GM18868 (cell line): ENCODE results near the gene PDE4B.
A peak's percentile ranks its signal among the peaks of the same experiment; 100 is the strongest.

Experiments
- ATAC-seq: cut with Tn5 transposase; IDR thresholded peaks from one replicate; pipeline ENCODE4 v1.9.1; 2021; ENCODE audit warnings: mild to moderate bottlenecking, moderate library complexity; ENCODE audit not compliant: unreplicated experiment

Gene PDE4B

DNA sequence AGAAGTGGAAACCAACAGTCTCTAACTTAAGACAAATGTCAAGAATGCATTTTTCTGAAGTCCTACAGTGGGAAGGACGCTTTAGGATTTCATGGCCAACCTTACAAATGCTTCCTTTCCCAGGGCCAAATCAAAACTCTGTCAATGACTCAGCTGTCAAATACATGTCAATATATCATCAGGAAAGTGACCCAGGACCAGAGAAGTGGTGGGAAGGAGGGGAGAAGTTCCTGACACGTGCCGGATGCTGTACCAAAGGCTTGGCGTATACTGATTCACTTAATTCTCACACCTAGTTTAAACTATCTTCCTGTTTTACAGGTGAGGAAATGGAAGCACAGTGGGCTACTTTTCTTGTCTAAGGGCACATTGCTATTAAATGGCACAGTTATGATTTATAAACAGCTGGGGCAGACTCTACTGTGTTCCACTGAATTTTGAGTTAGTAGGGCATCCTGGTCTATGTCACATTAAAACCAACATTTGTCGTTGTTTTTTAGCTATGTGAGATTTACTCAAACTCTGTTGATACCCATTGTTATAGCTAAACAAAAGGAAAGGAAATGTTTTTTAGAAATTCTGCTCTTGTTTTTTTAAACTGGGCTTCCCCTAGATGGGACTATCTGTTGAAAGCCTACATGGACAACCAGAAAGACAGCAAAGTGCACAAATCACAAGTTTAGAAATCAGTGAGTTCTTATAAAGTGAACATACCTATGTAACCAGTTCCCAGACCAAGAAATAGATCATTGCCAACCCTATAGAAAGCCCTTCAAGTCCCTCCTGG lies 533.1 kb downstream of the PDE4B start:
- ATAC-seq: no peak

DNA sequence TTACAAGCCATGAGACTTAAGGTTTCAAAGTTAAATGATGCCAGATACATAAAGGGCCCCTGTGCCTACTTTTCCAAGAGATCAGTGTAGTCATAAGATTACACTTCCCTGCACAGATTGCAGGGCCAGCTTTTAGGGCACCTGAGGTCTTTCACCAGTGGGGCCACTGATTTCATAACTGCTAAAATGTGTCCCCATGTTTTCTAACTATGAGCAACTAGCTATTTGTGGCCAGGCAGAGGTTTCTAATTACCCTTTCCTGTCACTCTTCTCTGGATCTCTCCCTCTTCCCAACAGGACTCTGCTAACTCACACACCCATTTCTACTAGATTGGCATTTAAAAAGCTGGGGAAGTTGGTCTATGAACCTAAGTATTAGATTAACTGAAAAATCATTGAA lies 534.2 kb downstream of the PDE4B start:
- ATAC-seq: no peak

DNA sequence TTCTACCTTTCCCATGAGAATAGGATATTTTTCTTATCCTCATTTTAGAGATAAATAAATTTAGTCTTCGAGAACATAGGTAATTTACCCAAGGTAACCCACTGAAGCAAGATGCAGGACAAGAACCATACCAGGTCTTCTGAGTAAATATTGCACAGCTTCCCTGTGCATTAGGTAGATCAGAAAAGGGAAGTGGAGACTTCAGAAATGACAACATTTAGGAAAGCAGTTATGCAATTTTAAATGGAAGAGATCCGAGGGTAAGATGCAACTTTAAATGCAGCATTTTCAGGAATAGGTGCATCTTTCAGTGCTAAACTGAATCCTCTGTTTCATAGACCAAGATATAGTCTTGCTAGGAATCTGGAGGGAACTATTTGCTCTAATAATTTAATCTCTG lies 534.9 kb downstream of the PDE4B start:
- ATAC-seq: peak; percentile 60

DNA sequence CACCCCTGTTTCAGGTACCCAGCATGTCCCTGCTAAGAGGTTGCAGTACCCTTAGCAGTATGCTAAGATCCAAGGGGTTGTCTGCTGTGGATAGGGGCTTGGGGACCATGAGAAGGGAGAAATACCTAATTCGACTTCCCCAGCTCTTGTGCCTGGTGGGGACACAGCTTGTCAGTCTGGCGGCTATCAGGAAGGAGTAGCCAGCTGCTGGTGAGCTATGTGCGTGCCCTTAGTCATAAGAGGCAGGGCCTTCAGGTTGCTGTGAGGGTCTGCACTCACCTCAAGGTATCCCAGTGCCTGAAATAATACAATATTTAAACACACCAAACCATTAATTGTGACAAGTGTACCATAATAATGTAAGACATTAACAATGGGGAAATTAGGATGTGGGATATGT lies 536.2 kb downstream of the PDE4B start:
- ATAC-seq: no peak

DNA sequence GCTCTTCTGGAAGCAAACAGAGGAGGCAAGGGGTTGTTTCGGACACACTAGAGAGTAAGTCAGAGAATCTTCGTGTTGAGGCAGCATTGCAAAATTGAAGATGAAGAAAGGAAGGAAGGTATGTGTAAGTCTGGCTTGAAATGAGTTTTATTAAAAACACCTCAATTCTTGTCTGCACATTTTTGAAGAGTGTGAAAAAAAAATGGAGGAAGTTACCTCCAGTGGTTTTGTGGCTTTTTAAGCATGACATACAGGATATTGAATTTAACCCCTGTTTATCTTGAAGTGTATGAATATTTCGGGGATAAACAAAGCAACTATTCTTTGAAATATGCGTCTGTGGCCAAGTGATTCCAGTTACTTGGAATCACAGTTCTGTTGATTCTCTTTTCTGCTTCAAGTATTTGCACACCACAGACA lies 538.0 kb downstream of the PDE4B start:
- ATAC-seq: no peak

DNA sequence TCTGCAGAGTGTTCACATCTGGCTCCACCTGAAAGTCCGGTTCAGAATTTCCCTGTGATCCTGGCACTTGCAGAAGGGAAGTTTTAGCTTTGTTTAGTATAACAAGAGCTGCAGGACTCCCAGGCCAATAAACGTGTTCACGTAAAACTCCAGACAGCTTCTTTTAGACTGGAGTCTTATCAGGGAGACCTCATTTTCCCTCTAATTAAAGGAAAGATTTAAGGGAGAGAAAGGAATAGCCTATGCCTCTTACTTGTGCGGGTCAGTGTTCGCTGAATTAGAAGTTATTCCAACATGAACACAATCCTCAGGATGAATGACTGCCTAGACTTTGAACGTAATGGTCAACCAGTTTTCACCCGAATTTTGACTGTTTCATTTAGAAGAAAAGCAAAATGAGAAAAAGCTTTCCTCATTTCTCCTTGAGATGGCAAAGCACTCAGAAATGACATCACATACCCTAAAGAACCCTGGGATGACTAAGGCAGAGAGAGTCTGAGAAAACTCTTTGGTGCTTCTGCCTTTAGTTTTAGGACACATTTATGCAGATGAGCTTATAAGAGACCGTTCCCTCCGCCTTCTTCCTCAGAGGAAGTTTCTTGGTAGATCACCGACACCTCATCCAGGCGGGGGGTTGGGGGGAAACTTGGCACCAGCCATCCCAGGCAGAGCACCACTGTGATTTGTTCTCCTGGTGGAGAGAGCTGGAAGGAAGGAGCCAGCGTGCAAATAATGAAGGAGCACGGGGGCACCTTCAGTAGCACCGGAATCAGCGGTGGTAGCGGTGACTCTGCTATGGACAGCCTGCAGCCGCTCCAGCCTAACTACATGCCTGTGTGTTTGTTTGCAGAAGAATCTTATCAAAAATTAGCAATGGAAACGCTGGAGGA lies 539.2 kb downstream of the PDE4B start:
- ATAC-seq: no peak

DNA sequence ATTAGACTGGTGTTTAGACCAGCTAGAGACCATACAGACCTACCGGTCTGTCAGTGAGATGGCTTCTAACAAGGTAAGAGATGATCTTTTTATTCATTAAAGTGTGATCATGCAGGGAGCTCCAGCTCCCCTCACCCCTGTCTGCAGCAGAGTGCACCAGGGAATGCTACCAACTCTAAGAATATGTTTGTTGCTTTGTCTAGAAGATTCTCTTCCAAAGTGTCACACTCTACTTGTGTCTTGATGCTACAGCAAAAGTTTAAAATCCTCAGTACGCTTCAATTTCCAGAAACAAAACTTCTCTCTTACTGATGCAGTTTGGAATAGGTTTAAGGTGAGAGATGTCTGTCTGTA lies 539.8 kb downstream of the PDE4B start:
- ATAC-seq: no peak

DNA sequence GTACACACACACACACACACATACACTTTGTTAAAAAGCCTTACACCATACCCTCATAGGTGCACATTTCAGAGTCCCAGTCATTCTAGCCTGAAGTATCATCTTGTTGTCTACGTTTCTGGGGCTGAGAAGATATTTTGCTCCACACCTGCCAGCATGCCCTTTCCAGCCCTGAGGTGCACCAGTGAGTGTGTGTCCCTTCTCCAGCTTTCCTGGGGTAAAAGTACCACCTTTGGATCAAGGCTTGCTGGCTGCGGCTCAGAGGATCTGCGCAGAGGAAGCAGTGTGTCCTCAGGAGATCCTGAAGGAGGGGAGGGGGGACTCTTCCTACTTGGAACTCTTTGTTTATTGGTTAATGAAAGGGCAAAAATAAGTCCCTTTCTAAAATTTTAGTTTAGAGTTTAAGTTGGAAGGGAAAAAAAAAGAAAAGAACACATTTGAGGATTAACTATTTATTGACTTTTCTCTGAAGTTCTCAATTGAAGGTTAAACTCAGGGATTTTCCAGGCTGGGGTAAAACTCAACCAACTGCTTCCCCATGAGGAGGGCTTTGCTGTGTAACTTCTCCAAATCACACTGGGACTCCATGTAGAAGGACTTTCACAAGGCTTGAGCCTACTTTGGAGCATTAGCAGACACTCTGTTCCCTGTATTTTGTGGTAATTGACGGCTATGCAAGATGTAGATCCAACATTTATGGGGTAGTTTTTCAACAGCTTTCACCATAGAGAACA lies 540.9 kb downstream of the PDE4B start:
- no peak for ATAC-seq

DNA sequence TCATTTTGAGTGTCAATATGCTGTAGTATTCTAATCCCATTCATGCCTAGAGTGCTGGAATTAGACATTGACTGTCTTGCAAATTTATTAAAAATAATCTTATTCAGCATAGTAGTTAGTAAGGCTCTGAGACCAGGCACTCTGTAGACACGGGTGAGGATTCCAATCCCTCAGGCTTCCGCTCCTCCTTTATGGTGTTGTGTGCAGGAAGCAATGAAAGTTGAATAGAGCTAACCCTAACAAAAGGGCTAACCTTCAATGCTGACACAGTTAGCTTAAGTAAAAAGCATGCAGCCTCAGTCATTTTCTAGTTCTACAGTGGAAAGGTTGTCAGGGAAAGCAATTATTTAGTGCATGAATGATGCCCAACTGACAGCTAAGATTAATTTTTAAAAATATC lies 541.6 kb downstream of the PDE4B start:
- no peak for ATAC-seq

DNA sequence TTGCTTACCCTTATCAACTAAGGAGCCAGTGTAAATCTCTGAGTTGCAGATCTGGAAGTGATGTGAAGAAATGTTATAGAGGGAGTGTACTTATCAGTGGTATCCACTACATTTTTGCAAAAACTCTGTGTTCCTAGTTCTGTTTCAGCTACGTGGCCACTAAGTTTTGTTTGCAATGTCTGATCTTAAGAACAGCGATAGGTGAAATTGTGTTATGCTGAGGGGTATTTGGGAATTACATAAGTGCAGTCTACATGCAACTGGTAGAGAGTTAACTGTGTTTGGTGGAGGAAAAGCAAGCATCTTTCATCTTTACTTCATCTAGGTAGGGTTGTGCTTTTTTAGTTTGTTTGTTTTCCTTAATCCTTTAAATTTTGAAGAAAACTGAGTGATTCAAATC lies 542.4 kb downstream of the PDE4B start:
- no peak for ATAC-seq

DNA sequence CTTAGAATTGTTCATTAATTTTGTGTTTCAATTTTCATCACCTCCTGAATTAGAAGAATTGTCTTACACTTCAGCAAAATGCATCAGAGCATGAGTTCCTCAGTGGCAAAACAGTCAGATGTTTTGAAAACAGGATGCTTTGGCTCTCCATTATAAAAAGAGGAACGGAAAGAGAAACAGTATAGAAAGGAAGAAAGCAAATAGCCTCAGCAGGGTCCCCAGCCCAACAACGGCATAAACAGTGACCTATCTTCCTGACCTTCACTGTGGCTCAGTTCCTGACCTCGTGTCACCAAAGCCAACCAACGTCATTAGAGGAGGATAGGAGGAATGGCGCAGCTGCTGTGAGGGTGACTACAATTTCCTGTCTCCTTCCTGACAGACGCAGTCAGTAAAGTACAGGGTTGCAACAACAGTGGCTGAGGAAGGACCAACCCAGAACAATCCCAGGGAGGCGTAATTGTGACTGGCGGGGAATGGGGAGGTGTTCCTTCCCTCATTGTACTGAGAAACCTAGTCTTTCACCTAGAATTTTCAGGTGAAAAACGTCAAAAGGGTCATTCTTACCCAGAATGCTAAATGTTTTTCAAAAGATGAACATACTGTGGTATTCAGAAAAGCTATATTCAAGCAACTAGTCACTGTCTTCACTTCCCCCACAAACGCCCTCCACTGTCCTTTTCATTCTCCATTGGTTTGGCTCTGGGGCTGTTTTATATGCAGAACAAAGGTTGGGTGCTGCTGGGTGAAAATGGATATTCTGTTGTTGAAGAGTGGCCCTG lies 543.4 kb downstream of the PDE4B start:
- ATAC-seq: peak; percentile 70

DNA sequence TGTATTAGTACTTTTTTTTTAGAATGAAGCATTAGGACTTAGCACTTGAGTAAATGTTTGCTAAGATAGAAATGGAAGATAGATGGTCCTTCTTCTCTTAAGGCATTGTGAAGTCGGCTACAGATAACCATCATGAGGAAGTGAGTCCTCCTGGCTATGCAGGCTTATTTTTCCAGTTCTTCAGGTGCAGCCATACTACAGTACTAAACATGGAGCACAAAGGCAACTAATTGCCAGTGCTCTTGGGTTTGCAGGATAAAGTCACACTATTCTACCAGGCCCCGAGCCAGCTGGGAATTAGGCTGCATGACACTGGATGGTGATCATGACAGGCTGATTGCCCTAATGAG lies 543.9 kb downstream of the PDE4B start:
- peak; percentile 1 for ATAC-seq

DNA sequence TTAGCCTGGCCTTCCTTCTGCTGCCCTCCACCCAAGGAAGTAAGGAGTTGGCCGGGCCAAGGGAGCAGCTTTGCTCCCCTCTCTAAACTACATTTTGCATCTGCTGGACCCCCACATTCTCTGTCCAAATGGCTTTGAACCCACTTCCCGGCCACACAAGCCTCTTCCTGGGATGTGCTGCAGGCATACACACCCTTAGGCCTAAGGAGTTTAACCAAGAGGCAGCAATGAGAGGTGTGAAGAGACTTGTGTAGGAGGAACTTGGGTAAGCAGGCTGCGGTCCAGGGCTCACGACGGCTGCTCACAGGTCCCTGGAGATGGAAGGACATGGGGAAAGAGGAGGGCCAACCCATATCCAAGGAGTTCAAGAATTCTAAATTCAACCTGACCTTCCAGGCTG lies 544.6 kb downstream of the PDE4B start:
- ATAC-seq: no peak

DNA sequence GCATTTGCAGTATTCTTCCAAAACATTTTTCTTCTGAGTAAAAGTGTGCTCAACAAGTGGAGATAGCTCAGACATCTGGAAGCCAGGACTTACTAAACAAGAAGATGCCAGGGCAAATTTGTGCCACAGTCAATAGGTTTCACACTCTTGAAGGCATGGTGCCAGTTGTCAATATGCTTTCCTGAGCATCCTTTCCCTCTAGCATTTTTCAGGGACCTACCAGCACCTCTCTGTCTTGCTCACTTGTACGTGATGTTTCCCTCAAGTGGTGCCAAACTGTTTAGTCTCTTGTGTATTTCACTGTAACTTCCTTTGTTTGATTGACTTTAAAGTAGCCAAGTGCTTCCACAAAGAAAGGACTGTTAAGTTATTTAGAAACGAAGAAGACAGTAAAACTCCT lies 547.2 kb downstream of the PDE4B start:
- ATAC-seq: no peak

DNA sequence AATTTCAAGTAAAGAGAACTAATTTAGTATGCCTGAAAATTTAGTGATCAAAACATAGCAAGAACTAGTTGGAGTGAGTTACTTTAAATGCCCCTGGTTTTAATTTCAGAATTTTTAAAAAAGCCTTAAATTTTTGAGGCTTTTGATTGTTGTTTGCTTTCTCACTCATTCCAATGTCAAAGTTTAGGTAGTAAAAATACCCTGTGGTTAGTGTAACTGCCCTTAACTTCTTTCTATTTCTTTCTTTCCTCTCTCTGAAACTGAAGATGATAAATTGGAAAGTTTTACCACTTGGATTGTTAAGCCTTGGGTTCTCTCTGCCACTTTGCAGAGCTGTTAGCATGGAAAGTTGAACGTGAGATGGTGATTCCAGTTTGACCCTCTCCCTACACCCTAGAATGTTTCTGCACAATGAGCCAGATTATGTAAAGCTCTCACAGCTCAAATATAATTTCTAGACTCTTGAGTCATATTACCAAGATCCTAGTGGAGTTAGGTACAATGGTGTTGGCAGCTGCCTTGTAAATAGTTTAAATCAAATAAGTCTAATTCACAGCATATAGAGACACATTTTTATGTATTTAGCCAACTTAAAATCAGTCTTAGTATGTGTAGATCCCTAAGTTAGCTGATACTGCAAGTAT lies 548.9 kb downstream of the PDE4B start:
- ATAC-seq: peak; percentile 31

DNA sequence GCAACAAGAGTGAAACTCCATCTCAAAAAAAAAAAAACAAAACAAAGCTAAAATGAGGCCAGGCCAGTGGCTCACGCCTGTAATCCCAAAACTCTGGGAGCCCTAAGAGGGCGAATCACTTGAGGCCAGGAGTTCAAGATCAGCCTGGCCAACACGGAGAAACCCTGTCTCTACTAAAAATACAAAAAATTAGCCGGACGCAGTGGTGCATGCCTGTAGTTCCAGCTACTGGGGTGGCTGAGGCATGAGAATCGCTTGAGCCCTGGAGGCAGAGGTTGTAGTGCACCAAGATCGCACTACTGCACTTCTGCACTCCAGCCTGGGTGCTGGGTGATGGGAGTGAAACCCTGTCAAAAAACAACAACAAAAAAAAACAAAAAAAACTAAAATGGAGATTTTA lies 550.0 kb downstream of the PDE4B start:
- no peak for ATAC-seq

DNA sequence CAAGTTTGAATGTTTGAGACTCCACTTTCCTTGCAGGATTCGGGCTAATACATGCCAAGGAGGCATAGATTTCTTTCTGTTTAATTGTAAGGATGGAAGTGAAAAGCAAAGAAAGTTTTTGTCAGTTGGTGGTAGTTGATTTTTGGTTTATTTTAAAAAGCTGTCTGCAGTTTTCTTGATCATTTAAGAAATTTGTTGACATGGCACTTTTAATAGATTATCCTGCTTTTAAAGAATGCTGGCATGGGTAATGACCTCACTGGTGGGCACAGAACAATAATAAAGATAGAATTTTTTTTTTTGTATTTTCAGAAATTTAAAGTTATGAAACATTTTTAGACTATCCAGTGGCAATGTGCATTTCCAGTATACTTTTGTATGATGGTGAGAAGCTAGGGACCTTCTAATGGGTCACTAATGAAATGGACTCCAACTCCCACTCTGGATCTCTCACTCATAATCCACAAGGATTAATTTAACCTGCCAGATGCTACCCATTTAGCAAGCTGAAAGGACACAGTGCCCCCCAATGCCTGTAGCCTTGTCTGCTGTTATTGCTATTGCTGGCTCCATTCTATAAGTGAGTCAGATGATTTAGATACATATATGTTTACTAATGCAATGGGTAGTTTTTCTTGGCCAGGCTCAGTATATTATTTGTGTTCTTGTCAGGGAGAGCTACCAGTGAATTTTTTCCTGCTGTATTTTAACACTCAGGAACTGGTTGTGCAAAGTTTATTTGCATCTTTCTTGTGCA lies 551.1 kb downstream of the PDE4B start:
- no peak for ATAC-seq

DNA sequence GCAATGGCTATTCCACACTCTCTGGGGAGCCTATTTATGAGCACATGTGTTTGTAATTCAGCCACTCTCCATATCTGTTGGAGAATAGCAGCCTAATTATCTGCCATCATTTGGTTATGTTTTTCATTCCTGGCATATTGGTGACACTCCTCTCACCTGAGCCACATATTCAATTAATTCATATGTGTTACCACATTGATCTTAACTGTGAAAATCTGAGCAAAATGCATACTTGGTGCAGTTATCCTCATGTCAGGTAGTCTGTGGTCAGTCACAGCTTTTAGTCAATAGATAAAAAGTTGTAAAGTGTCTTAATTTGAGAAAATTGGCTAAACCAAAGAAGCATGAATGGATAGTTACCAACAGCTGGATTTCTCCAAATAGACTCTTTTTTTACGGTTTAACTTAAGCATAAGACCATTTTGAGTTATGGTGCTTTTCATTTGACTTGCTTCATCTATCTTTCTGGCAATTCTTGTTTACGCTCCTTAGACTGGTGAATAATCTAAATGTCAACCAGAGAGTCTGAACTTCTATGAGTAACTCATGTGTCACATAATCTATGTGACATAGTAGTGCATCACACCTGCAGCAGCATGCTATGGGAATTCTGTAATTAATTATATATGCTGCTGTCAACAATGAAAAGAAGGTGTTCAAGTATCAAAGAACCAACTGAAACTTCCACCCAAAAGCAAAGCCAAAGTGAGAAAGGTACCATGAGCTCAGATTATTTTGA lies 553.5 kb downstream of the PDE4B start:
- ATAC-seq: no peak

DNA sequence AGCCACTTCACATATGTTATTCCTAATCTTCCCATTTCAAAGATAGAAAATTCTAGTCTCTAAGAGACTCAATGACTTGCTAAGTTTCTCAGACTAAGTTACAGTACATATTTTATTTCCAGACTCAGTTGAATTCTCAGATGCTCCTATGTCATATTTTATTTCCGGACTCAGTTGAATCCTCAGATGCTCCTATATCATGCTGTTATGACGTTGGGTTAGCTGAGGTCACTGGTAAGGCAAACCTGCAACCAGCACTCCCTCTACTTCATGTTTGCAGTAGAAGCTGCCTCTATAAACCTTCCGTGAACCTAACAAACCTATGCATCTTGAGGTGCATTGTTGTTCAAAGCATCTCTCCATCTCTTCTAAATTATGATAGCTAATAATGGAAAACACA lies 554.2 kb downstream of the PDE4B start:
- ATAC-seq: no peak
